Fibroblast of lung (primary cell): ENCODE measurements around the gene XRCC2.

Experiments used
- EZH2 ChIP-seq: IDR thresholded peaks from 2 replicates; pipeline ENCODE4 v1.5.1; 2012; ENCODE audit warnings: low read length, control low read depth, mild to moderate bottlenecking; ENCODE audit errors: missing control alignments
- TF ChIP-seq, protein P1 (sequence below), 2 donors: IDR thresholded peaks in 1 of 2; conservative IDR thresholded peaks in 1 of 2; 1 replicate in 1 of 2; 2 replicates in 1 of 2; pipeline ENCODE4 v1.5.1; 2011 to 2012; ENCODE audit warnings: low read length in 2 of 2, control low read depth in 1 of 2, inconsistent platforms in 1 of 2, low read depth in 1 of 2, mild to moderate bottlenecking in 1 of 2

DNA sequence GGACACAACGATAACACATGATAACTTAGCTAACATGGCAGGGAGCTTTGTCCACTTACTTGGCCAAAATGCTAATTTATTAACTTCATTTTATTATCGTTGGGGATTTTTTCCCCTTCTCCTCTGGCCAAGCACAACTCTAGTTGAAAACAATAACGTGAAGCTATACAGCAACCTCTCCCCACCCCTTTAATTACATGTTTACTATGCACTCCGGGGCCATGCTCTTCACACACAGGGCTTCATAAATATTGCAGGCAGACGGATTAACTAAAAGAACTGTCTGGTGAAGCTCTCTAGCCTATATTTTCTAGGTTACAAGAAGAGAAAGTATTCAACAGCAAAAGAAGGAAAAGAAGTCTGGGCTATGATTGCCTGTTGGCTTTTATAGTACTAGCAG, 51.7 kb downstream of the XRCC2 start:
- no peak for TF ChIP-seq EZH2
- TF ChIP-seq, protein P1, sequence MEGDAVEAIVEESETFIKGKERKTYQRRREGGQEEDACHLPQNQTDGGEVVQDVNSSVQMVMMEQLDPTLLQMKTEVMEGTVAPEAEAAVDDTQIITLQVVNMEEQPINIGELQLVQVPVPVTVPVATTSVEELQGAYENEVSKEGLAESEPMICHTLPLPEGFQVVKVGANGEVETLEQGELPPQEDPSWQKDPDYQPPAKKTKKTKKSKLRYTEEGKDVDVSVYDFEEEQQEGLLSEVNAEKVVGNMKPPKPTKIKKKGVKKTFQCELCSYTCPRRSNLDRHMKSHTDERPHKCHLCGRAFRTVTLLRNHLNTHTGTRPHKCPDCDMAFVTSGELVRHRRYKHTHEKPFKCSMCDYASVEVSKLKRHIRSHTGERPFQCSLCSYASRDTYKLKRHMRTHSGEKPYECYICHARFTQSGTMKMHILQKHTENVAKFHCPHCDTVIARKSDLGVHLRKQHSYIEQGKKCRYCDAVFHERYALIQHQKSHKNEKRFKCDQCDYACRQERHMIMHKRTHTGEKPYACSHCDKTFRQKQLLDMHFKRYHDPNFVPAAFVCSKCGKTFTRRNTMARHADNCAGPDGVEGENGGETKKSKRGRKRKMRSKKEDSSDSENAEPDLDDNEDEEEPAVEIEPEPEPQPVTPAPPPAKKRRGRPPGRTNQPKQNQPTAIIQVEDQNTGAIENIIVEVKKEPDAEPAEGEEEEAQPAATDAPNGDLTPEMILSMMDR (conservative IDR thresholded peaks at IDR 0.05 in 1 of 2, IDR thresholded peaks at IDR 0.05 in 1 of 2; ENCODE audit: low read depth in 1 of 2, low read length in 2 of 2), result no peak
